K562 treated with DMSO at 1 percent for 12 hours (cell line): Measurements from ENCODE around the gene SCAANT1. TPM values are rescaled to one million over a fixed set of nuclear protein-coding genes. Genes with fewer than 3 reads are reported as not detected.

Experiments used
- total RNA-seq: library from RNA; unstranded; fragments of 300-600 nt; gene quantifications from 2 replicates; pipeline ENCODE4 v1.2.3, GENCODE V29; 2022; ENCODE audit not compliant: insufficient read depth

The SCAANT1 gene
- total RNA-seq = not detected in 2 replicates

DNA sequence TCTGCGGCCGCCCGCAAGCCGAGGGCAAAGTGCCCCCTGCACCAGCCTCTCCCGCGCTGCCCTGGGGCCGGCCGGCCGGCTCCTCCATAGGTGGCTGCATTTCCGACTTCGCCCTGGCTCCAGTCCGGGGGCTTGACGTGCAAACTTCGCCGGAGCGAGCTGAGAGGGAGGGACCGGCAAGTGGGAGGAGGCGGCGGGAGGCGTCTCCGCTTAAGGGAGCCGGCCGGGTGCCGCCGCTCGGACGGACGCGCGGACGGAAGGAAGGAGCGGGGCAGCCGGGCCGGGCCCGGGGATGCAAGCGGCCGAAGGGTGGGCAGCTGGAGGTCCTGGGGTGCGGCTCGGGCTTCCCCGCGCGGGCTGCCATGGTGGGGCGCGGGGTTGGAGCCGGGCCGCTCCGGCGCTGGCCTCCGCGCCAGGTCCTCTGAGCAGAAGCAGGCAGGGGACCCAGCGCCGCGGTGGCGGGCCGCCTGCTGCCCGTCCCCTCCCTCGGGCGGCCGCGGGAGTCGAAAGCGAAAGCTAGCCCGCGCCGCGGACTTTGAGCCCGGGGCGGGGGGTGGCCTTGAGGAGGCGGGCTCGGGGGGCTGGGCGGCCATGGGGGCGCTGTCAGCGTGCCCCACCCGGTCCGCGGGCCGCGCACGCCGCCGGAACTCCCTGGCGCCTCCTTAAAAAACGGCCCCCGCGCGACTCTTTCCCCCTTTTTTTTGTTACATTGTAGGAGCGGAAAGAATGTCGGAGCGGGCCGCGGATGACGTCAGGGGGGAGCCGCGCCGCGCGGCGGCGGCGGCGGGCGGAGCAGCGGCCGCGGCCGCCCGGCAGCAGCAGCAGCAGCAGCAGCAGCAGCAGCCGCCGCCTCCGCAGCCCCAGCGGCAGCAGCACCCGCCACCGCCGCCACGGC lies at the start of gene SCAANT1:
TSS of gene SCAANT1 (minus strand) at position 511 of the 895 bp plus-strand sequence.

GRCh38 chr3:63863150-63864007 lies 48.8 kb downstream of the SCAANT1 start, which contains the start of the genes ATXN7 and THOC7:
TSS of gene ATXN7 (plus strand) at chr3:63863867. CDS start at chr3:63912599, 48,732 bp downstream.
TSS of gene THOC7 (minus strand) at chr3:63863805. CDS start at chr3:63863790, 15 bp downstream.

Other genes with a start within 250 kb of the SCAANT1 start
- not detected in 2 replicates for gene C3orf49, start 93.1 kb downstream of the SCAANT1 start, total RNA-seq
- gene THOC7, start 48.6 kb downstream of the SCAANT1 start, total RNA-seq = 34.4 and 43.8 TPM in 2 replicates
- 3.2 TPM in 1 of 2 replicates, not detected in the other for gene ATXN7, start 48.5 kb downstream of the SCAANT1 start, total RNA-seq
- gene PSMD6, start 111.1 kb upstream of the SCAANT1 start, total RNA-seq = 61.7 and 93.7 TPM in 2 replicates